ENCODE measurements around the gene COL26A1.
"Not testable (repeated sequence)": the region's sequence is repeated elsewhere in the genome, so short reads cannot be mapped to it uniquely, and the experiment has no call there.

The COL26A1 gene

DNA sequence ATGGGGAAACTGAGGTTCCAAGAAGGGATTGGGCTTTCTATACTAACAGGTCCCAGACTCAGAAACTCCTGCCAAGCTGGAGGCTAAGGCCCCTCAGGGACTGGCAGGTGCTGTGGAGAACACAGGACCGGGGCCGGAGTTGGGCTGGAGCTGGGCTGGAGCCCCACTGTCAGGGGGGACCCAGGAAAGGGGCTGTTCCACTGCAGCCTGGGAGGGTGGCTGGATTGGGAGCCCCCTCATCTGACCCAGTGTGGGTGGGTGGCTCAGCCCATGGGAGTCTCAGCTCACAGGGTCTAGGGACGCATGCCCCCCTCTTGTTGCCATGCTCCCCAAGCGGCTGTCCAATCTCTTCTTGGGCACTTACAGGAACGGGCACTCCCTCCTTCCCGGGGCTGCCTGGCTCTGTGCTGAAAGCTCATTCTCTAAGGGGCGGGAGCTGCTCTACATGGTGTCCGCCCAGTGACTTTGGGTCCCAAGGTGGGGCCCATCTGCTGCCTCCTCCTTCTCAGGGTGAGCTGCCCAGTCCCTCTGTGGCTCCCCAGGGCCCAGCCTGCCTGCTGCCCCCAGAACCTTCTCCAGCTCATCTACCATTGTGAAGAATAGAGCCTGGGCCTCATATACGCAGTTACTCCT is 139.9 kb downstream of the COL26A1 start:
- DNase-seq (ENCODE audit: low read depth in 2 of 2) = no peak
- TF ChIP-seq CTCF (IDR thresholded peaks at IDR 0.05; ENCODE audit: low read depth, low read length) = no peak
- no peak overlapping the region for H3K4me3 ChIP-seq (replicated peaks in 1 of 2; ENCODE audit: low read depth in 2 of 2, low read length in 2 of 2)

GRCh38 chr7:101505510-101505909 is 142.8 kb downstream of the COL26A1 start:
- not testable (repeated sequence) for DNase-seq (ENCODE audit: low read depth in 2 of 2); H3K4me3 ChIP-seq (replicated peaks in 1 of 2; ENCODE audit: low read depth in 2 of 2, low read length in 2 of 2)

- no peak for TF ChIP-seq CTCF (IDR thresholded peaks at IDR 0.05; ENCODE audit: low read depth, low read length)
- peak in 1 of 2 donors; percentile 22 for DNase-seq (ENCODE audit: low read depth in 2 of 2)
Measured at GRCh38 chr7:101506531-101506930, 143.9 kb downstream of the COL26A1 start.

GRCh38 chr7:101507327-101507726 is 144.7 kb downstream of the COL26A1 start:
- no peak for DNase-seq (ENCODE audit: low read depth in 2 of 2)
- TF ChIP-seq CTCF (IDR thresholded peaks at IDR 0.05; ENCODE audit: low read depth, low read length) = no peak
- no peak overlapping the region for H3K4me3 ChIP-seq (replicated peaks in 1 of 2; ENCODE audit: low read depth in 2 of 2, low read length in 2 of 2)

More at GRCh38 chr7:101506531-101506930, 143.9 kb downstream of the COL26A1 start:
- H3K4me3 ChIP-seq (replicated peaks in 1 of 2; ENCODE audit: low read depth in 2 of 2, low read length in 2 of 2) = no peak overlapping the region

DNA sequence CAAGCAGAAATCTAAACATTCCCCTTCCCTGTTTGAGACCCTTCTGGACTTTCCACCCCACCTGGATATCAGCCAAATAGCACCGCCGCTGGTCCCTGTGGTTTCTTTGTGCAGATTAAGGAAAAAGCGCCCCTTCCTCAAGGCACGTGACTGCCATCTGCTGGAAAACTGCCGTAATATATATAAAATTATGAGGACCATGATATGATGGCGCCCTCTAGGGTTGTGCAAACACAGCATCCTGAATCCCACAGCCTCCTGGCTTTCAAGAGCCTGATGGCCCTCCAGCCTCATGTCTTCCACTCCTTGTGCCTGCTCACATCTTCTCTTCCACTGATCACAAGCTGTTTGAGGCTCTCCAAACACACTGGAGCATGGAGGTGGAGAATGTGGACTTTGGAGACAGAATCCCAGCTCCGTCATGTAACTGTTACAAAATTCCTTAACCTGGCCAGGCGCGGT is 145.1 kb downstream of the COL26A1 start:
- no peak overlapping the region for H3K4me3 ChIP-seq (replicated peaks in 1 of 2; ENCODE audit: low read depth in 2 of 2, low read length in 2 of 2)
- TF ChIP-seq CTCF (IDR thresholded peaks at IDR 0.05; ENCODE audit: low read depth, low read length) = peak; percentile 45
- DNase-seq (ENCODE audit: low read depth in 2 of 2) = peak; percentile 44 to 51

DNA sequence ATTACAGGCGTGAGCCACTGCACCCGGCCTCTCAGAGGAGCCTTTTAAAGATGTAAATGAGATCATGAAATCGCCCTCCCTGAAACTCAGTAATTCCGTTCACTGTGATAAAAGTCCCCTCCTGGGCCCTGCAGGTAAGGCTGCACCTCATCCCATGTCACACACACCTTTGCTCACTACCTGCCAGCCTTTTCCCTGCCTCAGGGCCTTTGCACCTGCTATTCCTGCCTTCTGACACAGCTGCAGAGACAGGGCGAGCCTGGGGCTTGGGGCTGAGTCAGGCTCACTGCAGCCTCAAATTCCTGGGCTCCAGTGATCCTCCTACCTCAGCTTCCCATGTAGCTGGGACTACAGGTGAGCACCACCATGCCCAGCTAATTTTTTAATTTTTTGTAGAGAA is 147.6 kb downstream of the COL26A1 start:
- no peak for TF ChIP-seq CTCF (IDR thresholded peaks at IDR 0.05; ENCODE audit: low read depth, low read length)
- no peak for DNase-seq (ENCODE audit: low read depth in 2 of 2)
- no peak overlapping the region for H3K4me3 ChIP-seq (replicated peaks in 1 of 2; ENCODE audit: low read depth in 2 of 2, low read length in 2 of 2)

GRCh38 chr7:101511965-101512364 is 149.3 kb downstream of the COL26A1 start:
- no peak overlapping the region for H3K4me3 ChIP-seq (replicated peaks in 1 of 2; ENCODE audit: low read depth in 2 of 2, low read length in 2 of 2)
- no peak for DNase-seq (ENCODE audit: low read depth in 2 of 2)
- TF ChIP-seq CTCF (IDR thresholded peaks at IDR 0.05; ENCODE audit: low read depth, low read length) = no peak
